GM20431 (cell line): Measurements from ENCODE around the gene SH3TC1.

ENCODE experiments used
- in situ Hi-C: fragments of 300-500 bp; cut with MseI, MboI; formaldehyde crosslinking; loops from one replicate; pipeline ENCODE4 v1.15.0; 2020; ENCODE audit warnings: low sequenced_read_pairs; ENCODE audit not compliant: unreplicated experiment

The SH3TC1 gene

DNA sequence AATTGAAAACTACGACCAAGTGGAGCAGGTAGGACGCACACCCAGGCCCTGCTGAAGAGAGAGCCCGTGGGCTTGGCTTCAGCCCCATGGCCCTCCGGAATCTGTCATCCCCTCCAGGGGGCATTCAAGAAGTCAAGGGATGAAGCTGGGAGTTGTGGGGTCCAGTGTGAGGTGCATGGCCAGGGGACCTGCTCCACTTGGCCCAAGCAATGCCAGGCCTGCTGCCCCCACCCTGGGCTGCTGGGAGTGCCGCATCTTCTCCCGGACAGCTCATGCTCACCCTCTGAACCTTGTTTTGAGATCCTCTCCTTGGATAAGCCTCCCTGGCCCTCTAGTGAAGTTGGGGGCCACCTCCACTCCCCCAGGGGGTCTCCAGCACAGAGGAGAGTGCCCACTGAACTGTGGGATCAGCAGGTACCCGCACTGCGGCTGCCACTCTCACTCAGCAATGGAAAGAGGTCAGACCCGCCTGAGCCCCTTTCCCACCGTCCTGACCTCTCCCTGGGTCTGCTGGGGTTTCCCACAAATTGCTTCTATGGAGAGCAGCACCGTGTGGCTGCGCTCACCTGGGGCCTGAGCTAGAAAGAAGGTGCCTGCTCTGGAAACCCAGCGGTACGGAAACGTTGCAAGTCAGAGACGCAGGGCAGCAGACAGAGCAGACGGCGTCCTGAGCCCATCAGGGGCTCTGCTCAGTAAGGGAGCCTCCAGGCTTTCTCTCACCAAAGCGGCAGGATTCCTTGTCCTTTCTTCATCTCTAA, 35.5 kb upstream of the SH3TC1 start:
- in situ Hi-C loops = no loop called here

DNA sequence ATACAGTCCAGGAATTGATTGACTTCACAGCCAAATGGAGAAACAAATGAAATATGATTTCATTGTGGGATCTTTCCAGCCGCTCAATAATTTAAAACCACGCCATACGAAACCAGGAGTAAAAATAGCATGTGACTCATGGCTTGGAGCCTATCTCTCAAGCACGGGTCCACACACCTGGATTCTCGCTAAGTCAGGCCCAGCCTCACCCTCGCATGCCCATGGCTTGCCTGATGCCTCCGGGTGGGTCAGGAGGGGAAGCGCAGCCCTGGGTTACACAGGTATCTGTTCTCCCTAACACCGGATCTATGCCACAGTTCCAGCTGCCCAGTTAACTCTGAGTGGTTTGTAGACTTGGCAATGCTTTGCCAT, 34.9 kb upstream of the SH3TC1 start:
- in situ Hi-C loops = no loop called here

DNA sequence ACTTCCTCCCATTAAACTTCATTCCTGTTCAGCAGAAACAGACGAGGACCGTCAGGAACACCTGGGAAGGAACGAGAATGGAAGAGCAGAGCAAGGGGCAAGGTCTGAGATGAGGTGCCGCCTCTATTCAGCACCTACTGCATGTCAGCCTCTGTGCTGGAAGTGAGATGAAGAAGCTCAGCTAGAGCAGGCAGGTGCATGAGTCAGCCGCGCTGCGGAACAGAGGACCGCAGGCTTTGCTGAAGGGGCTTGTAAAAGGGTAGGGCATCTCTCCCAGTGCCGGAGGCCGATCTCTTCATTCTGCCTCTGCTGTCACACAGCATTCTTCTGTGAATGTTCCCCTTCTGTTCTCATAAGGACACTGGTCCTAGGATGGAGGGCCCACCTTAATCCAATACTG, 34.4 kb upstream of the SH3TC1 start:
- in situ Hi-C loops = no loop called here

DNA sequence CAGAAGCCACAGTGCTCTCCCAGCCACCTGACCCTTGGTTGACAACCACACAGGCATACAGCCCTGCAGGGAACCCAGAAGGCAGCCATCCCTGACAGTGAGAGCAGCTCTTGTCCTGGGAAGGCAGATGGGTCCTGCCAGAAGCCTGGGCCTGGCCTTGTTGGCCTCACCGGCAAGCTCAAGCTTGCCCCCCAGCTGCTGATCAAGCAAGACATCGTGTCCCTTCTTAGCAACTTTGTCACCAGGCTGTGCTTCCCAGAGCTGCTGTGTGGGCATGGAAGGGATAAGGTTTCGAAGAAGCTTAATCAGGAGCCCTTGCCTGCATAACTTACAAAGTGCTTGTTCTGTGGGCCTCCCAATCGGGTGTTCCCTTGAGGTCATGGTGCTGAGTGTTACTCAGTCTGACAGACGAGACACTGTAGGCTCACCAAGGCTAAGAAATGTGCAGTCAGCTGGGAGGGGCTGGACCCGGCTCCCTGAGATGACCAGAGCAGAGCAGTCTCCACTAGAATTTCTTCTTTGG, 33.7 kb upstream of the SH3TC1 start:
- in situ Hi-C loops = no loop called here

DNA sequence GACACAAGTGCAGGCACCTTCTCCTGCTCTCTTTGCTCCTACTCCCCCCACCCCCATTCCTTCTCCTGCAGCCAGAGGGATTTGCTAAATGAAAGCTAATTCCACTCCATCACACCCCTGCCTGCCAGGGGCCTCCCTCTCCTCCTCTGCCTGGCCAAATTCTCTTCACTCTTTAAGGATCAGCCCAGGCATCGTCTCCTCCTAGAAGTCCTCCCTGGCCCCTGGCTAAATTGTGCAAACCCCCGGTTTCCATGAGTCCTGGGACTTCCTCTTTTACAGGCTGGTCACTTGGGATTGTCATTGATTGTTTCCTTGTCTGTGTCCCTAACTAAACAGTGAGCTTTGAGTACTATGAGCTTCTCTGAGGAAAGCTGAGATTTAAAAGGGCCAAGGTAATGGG, 31.8 kb upstream of the SH3TC1 start:
- in situ Hi-C loops = no loop called here

DNA sequence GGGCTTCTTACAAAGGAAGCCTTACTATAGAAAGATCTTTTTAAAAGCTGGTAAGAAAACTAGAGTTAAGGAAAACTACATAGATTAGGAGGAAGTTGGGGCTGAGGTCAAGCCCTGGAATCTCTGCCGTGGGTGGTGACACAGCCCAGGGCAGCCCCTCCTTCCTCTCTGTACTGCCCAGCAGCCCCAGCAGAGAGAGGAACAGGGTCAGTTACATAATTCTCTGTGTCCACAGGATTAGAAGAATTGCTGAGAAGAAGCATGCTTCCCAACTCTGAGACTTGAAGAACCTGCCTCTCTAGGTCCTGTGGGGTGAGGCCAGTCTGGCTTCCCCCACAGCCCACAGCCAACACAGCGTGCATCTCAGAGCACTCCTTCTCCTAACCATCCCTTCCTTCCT, 31.3 kb upstream of the SH3TC1 start:
- in situ Hi-C loops = no loop called here

DNA sequence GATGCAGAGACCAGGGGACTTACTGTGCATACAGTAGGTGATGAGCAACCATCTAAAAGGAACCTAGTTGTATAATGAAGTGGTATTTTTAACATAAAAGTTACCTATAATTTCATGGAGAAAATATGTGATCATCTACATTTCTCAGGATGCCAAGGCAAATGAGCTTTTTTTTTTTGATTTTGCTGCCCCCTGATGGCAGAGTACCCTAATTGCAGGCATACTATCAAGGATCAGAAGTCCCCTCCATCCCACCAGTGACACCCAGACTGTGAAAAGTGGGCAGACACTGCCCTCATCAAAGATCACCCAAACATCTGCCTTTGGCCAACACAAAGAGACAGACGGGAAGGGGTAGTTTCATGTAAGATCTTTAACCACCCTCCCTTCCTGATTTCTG, 30.9 kb upstream of the SH3TC1 start:
- in situ Hi-C loops = no loop called here

DNA sequence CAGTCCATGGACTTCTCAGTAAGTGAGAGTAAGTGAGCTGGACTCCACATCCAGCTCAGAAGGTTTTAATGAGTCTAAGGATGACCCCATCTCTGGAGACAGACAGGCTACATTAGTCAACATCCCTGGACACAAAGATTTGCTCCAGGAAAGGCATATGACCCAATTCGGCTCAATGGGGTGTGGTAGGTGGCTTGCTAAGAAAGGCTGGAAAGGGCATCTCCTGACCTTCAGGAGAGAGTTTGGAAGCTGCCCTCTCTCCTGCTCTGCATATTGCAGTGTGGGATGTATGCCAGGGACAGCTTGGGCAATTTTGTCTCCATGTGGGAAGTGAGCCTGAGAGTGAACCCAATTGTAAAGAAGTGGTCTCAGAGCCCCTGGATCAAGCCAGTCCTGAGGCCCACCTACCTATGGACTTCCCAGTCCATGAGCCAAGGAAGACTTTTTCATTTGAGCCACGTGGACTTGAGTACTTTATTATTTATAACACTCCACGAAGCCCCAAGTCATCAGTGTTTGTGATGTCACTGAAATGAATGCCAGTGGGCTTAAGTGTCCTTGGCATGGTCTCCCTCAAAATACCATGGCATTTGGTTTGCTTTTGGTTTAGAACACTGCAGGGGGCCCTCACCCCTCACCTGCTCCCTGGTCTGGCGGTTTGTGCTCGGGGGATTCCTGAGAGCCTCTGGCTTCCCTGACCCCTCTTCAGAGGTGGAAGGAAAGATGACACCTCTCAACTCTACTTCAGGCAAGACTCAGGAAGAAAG, 30.1 kb upstream of the SH3TC1 start:
- in situ Hi-C loops = no loop called here

DNA sequence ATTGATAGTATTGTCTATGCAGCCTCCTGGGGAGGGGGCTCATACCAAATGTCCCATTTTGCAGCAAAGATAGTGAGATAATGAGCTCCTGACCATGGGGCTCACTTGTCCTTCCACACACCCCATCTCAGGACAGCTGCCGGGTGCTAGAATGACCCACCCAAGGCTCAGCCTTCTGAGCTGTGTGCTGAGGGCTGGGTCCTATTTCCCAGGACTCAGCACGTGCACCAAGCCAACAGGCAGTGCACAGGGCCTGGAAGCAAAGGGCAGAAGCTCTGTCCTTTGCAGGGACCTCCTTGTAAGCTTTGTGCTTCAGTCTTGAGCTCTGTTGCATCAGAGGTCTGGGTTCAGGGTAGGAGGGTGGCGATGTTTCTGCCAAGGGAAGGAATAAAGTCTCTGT, 29.3 kb upstream of the SH3TC1 start:
- in situ Hi-C loops = no loop called here

DNA sequence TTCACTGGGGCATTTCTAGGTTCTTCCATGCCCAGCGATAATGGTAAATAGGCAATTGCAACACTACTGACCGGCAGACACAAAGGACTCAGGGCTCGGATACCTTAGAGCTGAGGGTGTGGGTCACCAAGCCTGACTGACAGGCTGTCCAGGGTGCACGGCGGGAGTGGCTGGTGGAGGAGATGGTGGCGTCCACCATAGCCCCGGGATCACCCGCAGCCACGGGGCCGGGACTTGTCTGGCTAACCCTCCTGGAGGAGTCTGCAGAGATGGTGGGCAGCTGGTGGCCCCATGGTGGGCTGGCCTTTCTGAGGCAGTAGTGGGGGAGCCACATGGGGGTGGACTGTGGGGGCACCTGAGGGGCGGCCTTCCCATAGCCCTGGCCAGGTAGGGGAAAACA, 28.7 kb upstream of the SH3TC1 start:
- in situ Hi-C loops = no loop called here

DNA sequence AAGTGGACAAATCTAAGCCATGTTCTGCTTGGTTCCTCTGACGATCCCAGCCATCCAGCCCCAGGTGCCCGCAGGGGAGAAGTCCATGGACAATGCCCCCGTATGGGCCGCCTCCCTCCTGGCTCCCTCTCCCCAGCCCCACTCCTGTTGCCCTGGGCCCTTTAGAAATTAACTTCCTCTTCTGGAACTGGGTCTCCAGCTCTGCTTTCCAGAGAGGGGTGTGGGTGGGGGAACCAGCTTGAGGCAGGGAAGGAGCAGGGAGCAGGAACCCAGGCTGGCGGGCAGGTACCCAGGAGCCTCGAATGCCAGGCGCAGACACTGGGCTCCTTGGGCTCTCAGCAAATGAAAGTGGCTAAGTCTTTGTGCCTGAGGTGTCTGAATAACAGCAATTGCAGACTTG, 27.8 kb upstream of the SH3TC1 start:
- in situ Hi-C loops = no loop called here

DNA sequence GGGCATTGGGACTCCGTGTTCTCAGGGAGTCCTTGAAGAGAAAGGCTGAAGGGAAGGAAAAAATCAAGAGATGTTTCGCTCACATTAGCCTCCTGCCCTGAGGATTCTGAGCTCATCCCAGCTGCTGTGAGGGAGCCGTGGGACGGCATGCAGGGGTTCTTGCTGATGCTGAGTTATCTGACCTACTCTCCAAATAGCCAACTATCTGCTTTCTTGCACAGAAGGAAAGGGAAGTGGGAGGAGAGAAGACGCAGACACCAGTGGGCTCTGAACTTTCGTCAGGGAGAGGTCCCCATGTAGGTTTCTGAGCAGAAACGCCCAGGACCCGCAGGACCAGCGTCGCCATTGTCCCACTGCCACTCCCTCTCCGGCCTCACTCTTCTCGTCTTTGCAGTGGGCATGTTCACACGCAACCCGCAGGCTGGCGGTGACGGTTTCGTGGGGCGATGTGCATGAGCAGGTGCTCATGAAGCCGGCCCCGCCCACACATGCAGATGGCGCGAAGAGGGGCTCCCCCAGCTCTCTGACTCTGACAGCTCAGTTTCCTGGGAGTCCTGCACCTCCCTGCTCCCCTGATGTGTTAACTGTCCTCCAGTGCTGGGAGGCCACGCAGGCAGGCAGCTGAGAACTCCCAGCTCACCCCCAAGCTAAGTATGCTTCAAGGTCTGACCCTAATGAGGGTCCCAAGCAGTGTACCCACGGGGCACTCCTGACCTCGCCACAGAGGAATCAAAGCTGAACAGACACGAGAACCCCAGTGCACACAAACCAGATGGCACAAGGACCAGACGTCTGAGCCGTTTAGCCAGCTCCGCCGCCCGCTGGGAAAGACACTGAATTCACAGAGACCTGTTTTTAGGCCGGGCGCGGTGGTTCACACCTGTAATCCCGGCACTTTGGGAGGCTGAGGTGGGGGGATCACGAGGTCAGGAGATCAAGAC, 26.8 kb upstream of the SH3TC1 start:
- in situ Hi-C loops = no loop called here

DNA sequence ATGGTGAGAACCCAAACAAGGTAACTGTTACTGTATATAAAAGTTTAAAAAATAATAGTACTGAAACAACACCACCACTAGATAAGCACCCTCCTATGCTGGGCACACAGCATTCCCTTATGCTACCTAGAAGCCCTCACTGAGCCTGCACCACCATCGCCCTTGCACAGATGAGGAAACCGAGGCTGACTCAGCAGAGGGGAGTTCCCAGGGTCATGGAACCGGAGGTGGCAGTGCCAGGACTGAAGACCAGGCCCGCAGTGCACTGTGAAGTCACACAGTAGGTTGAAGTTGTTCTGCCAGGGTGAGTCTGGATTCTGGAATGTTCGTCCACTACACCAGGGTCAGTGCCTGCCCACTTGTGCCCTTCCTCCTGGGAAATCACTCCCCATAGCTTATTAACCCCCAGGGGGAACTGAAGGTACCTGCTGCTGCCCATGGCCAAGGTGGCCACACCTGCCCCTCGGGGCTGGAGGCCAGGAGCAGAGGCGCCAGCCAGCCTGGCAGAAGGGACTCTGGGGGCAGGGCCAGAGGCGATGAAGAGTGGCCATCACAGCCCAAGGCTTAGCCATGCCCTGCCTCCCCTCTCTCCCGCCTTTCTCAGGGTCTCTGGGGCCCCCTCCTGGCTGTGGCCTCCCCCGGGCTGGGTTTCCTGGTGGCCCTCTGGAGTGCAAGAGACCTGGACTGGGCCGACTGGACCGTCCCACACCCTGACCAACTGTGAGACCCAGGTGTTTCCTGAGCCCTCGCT, 25.4 kb upstream of the SH3TC1 start:
- in situ Hi-C loops = no loop called here

DNA sequence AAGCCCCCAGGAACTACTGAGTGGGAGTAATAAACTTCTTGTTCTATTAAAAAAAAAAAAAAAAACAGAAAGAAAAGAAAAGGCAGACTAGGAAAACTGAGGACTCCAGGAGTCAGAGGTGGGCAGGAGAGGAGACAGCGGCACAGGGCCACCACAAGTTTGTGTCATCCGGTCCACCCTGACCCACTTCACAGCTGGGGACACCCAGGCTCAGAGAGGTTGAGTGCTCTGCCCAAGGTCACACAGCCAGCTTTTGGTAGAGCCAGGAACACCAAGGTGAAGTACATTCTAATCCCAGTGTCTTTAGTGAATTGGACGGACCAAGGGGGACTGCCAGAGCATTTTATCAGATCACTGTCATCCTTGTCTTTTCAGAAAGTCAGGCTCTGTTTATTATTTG, 24.1 kb upstream of the SH3TC1 start:
- in situ Hi-C loops = no loop called here

DNA sequence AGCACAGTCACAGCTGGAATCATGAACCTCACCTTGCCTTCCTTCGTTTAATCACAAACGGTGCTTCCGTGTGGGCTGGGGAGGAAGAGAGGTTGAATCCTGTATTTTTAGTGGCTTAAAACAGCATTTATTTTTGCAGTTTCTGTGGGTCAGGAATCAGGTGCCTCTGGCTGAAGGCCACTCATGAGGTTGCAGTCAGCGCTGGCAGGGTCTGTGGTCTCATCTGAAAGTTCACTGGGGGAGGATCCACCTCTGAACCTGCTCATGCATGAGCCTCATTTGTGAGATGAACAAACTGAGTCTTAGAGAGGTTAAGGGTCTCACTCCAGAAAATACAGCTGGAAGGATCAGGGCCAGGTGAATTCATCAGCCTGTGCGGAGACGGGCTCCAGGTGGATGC, 23.4 kb upstream of the SH3TC1 start:
- in situ Hi-C loops = no loop called here

DNA sequence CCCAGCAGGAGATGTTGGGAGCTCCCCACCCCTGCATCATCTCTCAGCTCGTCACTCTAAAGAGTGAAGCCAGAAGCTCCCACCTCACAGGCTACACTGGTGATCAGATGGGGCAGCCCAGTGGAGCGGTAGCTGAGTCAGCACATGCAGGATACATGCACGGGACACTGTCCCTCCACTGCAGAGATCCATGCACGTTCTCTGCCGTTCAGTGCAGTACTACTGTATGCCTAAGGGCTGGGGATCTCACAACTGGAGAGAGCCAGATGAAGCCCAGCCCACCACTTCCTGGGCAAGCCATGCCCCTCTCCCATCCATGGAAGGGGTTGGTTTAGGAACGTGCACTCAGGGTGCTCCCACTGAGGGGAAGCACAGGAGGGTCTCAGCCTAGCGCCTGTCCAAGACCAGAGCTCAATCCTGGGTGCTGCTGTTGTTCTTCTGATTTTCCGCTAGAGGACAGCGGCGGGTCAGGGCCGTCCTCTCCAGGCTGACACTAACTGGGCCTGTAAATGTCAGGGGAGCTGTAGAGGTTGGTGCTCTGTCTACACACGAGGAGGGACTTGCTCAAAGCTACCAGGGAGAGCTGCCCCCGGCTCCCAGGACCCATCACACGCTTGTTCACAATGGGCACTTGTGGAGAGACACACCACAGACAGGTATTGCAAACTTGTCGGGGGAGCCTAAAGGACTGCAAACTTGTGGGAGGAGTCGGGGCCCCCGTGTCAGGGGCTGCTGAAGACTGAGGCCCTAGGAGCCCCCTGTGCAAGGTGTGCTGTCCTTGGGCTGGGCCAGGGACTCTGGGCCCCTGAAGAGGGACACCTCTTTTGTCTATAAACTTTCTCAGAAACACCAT, 22.3 kb upstream of the SH3TC1 start:
- in situ Hi-C loops = no loop called here

DNA sequence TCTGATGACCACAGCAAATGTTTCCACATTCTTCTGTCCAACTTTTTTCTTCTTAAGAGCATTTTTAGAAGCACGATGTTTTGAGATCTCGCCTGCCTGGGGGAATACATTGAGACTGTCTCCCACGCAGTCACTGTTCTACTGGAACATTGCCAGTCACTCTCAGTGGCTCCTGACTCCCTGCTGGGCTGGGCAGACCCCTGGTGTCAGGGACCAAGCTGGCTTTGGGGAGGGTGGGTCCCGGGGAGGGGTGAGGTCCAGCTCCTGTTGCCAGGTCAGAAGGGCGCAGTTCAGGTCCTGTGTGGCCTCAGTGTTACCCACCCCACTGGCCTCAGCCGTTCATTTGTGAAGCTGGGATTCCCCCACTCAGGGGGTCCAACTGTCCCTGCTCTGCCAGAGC, 21.5 kb upstream of the SH3TC1 start:
- in situ Hi-C loops = no loop called here

DNA sequence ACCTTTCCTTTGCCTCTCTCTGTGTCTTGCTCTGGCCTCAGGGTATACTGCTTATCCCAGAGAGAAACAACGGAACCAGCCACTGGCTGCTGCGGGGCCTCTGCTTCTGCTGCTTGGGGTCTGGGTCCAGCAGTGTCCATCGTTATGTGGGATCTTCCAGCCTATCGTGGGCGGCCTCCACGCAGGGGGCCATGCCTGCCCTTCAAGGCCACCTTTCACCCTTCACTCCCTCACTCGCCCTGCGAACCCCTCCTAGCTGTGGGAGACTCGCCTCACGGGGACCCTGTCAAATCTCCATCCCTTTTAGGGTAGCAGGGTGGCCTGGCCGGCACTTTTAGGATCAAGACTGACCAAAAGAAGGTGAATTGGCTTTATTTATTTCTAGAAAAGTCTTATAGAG, 21.1 kb upstream of the SH3TC1 start:
- in situ Hi-C loops = no loop called here

DNA sequence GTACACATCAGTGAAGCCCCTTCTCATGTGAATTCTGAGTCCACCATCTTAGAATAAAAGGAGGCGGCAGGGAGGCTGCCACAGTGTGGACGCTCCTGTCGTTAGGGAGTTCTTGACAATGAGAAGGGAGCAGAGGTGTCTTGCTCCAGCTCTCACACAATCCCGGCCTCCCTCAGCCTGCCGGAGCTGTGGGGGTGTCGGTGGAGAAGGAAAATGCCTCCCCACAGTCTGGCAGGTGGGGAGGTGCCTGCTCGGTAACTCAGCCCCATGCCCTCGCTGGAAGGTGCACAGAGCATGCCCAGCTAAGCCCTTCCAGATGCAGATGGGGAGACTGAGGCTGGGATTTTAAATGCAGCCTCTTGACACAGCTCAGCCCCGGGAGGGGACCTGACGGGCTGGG, 20.0 kb upstream of the SH3TC1 start:
- in situ Hi-C loops = no loop called here
